GM19238 (cell line): ENCODE measurements around the gene PSMB7.

ENCODE experiments used
- DNase-seq: peaks from one replicate; pipeline ENCODE4 v3.0.0; 2011; ENCODE audit warnings: low spot score; ENCODE audit not compliant: insufficient read length

Gene PSMB7

DNA sequence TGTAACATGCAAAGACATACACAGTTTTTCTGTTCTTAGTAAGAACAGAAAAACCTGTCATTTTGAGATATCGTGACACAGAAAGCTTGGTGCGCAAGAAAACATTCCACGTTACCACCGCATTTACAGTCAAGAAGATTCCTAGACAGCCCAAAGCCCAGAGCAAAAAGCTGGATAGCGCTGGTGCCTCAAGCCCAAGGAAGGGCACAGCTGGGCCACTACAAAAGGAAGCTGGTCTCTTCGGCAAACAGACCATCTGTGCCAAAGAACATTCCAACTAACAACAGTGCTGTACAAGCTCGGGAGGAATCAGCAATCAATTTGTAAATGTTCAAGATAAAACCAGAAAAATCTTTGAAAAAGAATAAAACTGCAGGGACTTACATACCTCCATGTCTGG is 31.0 kb downstream of the PSMB7 start:
- no peak for DNase-seq

DNA sequence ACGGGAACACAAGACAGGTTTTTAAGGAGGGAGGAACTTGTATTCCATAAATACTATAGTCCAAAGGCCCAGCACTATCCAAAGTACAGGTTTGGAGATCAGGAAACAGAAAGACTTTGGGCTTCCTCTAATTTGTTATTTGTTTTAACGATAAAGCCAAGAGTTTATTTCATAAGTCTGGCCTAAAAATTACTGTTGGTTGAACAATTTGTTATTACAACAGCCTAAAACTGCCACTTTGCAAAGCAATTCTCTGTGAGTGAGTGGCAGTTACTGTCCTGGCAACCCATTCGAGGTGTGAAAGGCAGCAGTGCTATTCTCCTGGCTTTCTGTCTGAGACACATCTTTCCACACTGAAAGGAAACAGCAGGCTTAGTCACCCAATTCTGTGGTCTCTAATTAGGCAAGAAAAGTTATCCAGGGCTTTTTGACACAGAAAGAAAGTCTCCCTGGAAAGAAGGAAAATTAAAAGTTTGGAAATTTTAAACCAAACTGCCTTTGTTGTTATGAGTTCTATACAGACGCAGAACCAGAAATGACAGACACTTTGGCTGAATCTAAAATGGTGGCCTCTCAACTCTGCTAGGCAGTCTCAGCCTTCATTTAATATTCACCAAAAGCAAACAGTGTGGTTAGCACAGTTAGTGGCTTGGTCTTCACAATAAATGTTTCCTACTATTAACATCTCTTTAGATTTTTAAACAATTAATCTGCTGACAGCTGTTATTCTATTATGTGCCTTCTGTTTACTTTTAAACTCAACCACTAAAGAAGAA is 33.9 kb downstream of the PSMB7 start:
- no peak for DNase-seq

DNA sequence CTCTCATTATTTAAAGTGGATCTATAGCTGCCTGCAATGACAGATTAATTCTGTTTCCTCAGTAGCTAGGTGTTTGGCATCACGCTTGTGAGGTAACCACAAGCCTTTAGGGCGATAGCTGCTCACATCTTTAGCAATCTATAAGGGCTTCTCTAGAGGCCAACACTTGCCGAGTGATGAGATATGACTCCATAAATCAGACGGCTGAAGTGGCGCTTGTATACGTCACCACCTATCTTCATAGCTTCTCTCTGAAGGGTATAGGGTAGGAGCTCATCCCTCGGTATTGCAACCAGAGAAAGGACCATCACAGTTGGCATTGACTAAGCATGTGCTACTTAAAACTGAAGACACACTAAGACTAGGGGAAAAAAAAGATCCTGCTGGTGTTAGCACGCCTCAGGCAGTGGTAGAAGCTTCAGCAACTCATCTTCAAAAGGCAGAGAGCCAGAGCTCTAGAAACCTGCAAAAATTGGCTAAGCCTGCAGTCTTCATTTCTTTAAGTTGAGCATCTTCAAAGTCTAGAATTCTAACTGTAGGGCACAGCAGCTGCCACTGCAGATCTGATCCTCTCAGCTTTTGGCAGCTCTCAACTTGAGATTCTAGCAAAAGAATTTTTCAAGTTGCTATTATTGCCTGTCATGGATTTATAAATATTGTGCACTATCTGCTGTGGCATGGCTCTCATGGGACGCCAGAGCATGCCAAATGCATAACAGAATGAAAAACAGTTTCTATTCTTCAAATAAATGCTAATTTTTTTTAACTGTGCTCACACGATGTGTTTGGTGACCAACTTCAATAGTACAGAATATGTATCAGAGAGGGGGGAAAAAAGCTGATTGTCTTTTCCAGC is 37.5 kb downstream of the PSMB7 start:
- no peak for DNase-seq

DNA sequence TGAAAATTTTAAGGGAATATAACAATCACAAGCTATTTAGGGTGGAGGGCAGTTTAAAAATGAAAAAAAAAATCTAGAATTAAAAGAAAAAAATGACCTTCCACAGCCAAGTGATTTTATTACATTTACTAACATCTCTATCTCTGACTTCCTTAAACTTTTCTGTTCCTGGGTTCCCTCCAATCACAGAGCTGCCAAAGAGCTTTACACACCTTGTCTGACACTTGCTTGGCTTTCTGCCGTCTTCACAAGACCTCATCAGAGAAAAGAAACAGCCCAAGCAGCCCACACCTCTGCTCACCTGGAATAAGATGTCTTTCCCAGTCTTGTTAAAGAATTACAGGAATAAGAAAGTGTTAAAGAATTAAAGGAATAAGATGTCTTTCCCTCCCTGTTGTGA is 38.9 kb downstream of the PSMB7 start:
- DNase-seq, result no peak

DNA sequence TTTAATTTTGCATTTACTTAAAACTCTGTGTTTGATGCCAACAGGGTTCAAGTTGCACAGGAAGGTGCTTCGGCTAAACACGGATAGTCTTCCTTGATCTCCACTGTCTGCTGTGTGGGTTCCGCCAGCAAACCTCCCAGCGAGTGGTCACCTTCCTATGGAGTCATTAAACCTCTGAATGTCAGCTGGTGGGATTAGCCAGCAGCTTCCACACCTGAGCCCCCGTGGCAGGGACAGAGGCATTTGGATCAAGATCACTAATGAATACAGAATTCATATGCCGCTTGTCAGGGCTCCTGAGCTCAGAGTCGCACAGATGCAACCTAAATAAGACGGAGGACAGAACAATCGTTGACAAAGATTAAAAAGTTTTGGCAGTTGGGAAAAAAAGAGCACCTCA is 39.5 kb downstream of the PSMB7 start:
- DNase-seq, result no peak

DNA sequence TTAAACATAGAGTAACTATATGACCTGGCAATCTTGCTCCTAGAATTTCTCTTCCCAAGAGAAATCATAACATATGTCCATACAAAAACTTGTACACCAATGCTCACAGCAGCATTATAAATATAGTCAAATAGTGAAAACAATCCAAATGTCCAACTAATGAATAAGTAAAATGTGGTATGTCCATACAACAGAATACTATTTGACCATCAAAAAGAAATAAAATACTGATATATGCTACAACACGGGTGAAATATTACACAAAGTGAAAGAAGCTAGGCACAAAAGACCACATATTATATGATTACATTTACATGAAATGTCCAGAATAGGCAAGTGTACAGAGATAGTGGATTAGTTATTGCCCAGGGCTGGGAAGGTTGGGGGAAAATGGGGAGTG is 41.4 kb downstream of the PSMB7 start:
- DNase-seq, result no peak

DNA sequence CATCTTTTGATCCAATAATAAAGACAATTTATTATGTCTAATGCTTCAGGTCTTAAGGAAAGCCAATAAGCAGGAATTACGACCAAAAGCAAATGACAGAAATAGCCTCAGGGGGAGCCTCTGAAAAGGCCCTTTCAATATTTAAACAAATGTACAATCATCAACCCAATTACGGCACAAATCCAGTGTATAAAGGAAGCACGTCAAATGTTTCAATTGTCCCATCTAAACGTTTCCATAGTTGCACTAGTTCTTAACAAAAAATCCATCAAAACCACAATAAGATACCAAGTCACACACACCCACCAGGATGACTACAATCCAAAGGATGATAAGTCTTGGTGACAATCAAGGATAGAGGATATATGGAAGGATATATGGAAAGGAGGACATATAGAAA is 41.9 kb downstream of the PSMB7 start:
- no peak for DNase-seq

DNA sequence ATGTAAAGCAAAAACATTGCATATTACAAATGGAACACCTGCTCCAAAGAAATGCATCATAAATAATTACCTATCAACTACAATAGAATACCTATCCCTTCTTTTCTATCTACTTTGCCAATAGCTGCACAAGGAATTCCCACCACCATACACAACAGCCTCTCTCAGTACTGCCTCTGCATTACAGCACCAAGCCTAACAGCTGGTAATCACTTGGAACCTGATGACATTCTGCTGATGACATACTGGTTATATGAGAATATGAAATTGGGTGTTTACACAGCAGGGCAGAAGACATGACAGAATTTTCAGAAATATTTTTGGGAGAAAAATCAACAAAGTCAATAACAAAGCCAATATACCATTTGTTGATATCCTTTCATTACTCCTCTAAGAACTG is 43.2 kb downstream of the PSMB7 start:
- DNase-seq, result no peak

DNA sequence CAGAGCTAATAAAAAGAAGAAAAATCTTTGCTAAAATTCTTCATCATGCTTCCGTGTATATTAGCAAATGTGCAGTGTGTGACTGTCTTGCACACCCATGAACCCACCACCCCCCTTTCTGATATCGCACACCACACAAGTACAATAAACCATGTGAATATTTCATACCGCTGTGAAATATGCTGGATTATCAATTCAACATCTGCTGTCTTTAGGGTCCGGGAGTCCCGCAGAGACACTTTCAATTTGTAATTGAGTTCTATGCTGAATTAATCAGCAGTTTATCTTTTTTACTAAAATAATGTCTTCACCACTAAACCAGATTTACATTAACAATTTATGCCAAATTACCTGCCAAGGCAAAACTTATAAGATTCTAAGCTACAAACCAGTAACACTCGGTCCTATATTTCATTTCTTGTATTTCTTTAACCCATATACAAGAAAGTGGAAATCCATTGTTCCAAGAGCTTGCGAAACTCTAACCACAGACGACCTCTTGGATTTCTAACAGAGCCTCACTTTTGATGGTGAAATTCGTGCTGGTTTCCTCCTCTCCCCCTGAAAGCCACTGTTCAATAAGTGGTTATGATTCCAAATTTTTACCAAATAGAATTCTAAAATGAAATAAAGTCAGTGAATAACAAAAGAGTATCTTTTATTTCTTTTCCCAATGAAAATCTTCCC is 44.2 kb downstream of the PSMB7 start:
- DNase-seq, result no peak

DNA sequence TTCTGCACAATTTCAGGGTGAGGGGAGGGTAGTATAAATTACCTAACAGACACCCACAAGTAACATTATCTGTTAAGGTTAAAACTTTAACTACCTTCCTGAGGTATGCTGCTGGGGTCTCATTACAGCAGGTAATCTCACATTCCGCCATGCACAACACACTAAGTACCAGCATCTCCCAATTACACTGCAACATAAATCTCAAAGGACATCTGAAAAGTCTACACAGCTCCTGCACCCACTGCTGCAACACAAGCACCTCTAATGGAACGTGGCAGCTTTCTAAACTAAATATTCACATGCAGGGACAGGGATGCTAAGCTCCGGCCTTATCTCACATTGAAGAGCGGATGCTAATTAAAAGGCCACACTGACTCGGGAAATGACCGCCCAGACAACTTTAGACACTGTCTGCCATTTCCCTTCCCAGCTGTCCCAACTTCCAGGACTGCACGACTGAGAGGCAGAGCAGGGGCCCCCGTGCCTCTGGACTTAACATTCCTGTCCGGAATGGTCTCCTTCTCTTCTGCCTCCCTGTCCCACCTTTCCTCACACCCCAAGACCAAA is 45.9 kb downstream of the PSMB7 start:
- DNase-seq, result no peak

DNA sequence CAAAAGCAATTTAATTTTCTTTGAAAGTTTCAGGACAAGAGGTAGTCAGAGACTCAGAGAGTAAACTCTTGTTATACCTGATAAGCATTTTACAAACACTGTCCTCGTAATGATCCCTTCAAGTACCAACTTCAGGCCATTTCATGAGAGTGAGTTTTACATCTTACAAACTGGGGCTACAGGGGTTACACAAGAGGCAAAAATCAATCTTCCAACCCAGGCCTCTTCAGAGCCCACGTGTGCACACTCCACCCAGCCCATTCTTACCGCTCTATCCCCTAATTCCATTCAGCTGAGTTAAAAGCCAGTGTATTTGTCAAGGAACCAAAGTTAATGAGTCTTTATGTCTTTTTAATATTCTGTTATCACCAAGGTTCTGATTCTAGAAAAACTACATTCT is 46.5 kb downstream of the PSMB7 start:
- DNase-seq, result no peak

DNA sequence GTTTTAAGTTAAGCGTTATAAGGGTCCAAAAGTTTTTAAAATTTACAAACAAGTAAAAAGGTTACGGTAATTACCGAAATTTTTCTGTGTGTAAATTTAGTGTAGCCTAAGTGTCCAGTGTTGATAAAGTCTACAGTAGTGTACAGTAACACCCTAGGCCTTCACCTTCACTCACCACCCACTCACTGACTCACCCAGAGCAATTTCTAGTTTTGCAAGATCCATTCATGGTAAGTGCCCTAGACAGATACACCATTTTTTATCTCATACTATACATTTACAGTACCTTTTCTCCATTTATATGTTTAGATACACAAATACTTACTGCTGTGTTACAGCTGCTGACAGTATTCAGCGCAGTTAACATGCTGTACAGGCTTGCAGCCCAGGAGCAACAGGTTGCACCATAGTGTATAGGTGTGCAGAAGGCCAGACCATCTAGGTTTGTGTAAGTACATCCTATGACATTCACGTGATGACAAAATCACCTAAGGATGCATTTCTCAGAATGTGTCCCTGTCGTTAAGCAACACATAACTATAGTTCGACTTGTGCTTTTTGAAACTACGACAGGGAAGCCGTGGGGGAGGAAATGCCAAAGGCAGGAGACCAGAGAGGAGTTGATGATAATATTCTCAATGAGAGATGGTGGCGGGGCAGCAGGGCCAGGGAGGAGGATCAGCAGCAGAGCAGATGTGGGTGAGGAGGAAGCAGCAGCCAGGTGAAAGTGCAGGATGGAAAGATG is 48.6 kb downstream of the PSMB7 start:
- no peak for DNase-seq

DNA sequence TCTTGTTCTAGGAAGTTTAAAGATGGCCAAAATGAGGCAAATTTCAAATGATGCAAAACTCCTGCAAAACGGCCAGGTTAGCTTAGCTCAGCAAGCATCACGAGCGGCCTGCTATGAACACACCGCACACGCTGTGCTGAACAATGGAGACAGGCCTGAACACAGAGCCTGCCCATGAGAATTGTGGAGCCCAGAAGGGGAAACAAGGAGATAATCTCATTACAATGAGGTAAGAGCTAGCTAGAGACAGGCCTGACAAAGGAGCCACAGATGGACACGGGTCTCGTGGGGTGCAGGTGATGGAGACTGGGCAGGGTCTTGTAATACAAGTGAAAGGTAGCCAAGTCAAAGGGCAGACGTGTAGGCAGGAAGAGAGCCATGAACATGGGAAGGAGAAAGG is 50.2 kb downstream of the PSMB7 start:
- no peak for DNase-seq

DNA sequence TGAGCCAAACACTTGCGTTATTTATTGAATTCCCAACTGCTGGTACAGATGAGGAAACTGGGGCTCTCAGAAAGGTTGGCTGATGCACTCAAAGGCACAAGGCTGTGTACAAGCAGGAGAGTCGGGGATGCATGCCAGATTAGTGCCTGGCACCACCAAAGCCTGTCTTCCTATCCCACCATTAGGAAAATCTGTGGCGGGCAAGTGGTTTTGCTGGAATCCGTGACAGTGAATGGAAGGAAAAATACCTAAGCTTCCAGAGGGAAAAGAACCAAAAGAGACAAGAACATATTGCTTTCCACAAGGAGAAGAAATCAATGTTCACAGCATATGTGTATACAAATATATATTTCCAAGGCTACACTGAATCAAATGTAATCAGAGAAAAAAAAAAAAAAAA is 51.1 kb downstream of the PSMB7 start:
- no peak for DNase-seq

DNA sequence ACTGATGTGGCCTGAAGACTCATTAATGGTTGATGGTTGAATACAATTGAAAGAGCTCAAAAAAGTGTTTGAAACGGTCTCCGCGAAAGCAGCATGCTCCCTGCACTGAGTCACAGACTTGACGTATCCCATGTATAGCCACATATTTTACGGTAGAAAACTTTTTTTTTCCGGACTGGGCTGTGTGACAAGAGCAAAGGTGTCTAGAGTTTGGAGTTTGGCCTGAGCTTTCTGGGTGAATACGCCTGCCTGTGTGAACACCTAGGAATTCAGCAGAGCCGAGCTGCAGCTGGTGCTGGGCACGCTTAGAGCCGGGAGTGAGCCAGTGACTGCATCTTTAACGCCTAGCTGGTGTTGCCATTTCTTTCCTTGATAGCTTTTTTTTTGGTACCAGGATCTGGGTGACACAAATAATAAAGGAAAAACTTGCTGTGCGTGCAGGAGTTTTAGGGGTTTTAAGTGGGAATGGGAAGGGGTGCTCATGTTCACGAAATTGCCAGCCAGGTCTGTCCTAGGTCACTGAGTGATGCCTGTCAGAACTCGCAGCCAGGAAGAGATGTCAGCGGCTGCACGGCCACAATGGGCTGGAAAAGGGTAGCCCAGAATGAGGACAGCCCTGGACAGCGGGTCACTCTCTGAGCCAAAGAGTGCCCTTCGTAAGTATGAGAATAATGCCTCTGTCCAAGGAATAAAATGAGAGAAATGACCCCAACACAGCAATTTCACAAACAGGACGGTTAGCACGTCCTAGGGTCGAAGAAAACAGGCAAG is 51.7 kb downstream of the PSMB7 start:
- no peak for DNase-seq

DNA sequence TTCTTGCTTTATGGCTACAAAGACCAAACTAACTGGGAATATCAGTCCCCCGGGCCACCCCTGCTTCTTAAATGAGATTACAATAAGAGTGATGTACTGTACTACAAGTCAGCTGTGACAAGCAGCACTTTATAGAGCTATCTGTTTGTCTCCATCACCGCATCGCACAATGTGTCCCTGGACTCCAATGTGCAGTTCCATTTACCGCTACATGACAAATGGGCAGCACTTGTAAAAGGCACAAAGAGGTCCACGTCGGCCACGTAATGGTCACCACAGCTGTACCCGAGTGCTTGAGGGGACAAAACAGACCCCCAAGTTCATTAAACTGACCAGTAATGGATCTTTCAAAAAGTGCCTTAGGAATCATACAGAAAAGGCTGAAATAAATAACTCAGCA is 54.1 kb downstream of the PSMB7 start:
- no peak for DNase-seq

DNA sequence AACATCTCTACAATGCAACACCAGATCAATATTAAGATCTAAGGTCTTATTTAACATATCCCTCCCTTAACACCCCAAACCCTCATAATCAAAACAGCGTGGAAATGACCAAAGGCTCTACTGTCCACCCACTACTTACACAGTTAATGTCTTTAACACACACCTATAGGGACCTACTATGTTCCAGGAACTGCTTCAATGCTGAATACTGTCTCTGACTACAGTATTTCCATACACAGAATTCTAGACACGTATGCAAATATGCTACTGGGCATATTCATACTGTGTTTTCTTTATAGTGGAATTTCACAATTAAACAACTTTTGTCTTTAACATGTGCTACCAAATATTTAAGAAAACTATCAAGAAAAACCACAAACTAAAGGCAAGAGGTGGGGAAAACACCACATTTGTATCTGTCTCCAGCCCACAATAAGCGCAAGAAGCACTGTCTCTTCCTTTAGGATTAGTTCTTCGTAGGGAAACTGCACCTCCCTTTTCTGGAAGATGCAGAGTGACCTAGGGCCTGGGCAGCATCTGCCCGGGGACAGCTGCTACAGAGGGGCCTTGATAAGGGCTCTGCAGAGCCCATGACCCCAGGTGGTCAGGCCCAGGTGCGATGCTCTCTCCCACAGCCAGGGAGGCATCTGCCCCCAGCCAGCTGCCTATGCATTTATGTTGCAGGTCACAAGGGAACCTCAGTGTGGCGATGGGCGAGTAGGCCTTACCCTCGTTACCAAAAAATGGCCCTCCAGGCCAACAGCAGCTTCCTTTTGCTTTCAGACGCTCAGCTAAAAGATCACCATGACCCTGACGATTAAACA is 55.2 kb downstream of the PSMB7 start:
- DNase-seq, result no peak

DNA sequence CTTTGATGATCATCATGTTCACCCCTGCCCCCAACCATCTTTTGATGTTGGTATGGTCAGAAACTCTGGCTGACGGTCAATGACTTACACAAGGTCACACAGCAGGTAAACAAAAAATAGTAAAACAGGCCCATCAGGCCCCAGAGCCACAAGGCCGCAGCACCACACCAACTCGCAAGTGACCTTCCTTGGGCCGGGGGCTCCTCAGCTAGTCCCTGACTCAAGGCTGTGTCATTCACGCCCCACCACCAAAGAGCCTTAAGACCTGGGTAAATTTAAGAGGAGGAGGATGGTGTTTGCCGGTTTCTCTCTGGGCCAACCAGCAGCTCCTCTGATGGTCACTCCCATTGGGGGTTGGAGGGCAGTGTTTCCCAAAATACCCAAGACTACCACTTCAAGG is 55.8 kb downstream of the PSMB7 start:
- no peak for DNase-seq

DNA sequence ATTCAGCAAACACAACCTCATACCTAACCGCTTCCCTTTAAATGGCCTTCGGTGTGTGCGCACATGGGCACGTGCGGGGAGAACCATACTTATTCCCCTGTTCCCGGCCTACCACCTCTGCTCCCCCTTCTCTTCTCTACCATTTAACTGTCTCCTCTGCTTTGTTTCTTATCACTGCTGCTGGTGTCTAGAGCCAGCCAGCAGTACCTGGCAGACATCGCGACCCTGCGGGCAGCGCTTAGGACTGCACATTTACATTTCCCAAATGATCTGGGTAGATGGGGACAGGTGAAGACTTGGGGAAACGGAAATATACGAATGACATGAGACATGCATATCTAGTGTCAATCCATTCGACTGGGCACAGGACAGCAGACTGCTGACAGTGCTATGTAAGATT is 56.6 kb downstream of the PSMB7 start:
- DNase-seq, result no peak
